NT2/D1 (cell line): Measurements from ENCODE around the gene JOSD2.

Experiments
- DNase-seq: peaks from one replicate; pipeline ENCODE4 v3.0.0-alpha.2; 2011; ENCODE audit warnings: low read depth, low spot score
- H3K27me3 ChIP-seq: 2 replicates; pipeline ENCODE4 v1.6.0; 2011; ENCODE audit warnings: mild to moderate bottlenecking; ENCODE audit not compliant: insufficient read length, insufficient read depth
- H3K36me3 ChIP-seq: 2 replicates; pipeline ENCODE4 v1.6.1; 2011; ENCODE audit warnings: mild to moderate bottlenecking, low read length, mixed read lengths; ENCODE audit not compliant: insufficient read depth, insufficient read length
- H3K4me1 ChIP-seq: 2 replicates; pipeline ENCODE4 v1.5.1; 2011; ENCODE audit not compliant: insufficient read depth, insufficient read length
- H3K4me3 ChIP-seq: 2 replicates; pipeline ENCODE4 v1.5.1; 2011; ENCODE audit warnings: low read depth; ENCODE audit not compliant: insufficient read length
- H3K9ac ChIP-seq: 2 replicates; pipeline ENCODE4 v1.6.0; 2011; ENCODE audit warnings: low read depth; ENCODE audit not compliant: insufficient read length
- H3K9me3 ChIP-seq: 2 replicates; pipeline ENCODE4 v1.5.1; 2011; ENCODE audit warnings: mild to moderate bottlenecking, low read length; ENCODE audit not compliant: insufficient read depth
- SUZ12 ChIP-seq: IDR thresholded peaks from 2 replicates; pipeline ENCODE4 v1.6.1; 2011; ENCODE audit not compliant: insufficient read length, insufficient read depth; ENCODE audit errors: extremely low read depth
- YY1 ChIP-seq: IDR thresholded peaks from 2 replicates; pipeline ENCODE4 v1.6.1; 2011; ENCODE audit not compliant: insufficient read length, insufficient read depth
- ZNF274 ChIP-seq: IDR thresholded peaks from 2 replicates; pipeline ENCODE4 v1.6.1; 2011; ENCODE audit warnings: mild to moderate bottlenecking, low read depth, low read length

JOSD2 gene

DNA sequence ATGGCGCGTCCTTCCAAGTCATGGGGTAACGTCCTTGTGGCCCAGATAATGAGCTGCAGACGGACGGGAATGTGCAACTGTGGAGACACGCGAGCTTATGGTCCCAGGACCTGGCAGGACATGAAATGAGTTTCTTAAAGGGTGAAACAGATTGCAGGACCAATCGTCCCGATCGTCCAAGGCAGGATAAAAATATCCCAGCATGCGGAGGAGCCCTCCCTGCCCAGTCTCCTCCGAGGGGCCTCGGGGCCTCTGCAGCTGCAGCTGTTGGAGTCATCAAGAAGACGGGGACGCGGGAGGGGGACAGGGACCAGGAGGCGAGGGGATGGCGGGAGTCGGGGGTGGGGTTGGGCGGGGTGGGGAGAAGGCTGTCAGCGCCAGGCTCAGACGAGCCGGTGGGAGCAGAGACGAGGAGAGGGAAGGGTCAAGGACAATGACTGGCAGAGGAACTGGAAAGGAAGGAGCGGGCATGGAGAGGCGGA is 20.0 kb downstream of the JOSD2 start:
- no peak for TF ChIP-seq SUZ12
- TF ChIP-seq YY1 = no peak
- no peak for TF ChIP-seq ZNF274
- H3K4me3 ChIP-seq = no peak overlapping the region

DNA sequence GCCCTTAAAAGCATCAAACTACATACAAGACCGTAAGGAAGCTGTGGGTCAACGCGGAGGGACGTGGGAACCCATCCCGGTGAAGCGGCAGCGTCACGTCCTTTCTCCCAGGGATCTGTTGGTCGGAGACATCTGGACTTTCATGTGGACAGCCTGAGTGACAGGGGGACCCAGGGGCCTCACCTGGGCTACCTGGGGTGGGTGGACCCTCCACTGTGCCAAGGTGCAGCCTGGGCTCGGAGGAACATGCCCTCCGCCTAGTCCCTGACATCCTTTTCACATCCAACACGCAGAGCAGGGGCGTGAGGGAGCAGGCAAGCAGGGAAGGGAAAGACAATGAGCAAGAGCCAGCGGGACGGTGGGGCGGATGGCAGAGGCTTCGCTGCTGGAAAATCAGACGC is 20.6 kb downstream of the JOSD2 start:
- Histone ChIP-seq H3K9me3 (peaks cover 28% of the 10 kb centered on the region), H3K4me1 (peaks cover 4% of the 10 kb centered on the region), H3K9ac (no peak overlapping the region), H3K27me3 (peaks cover 55% of the 10 kb centered on the region), H3K4me3 (no peak overlapping the region), H3K36me3 (no peaks in the 10 kb centered on the region)
- no peak for DNase-seq
- no peak for TF ChIP-seq YY1
- no peak for TF ChIP-seq ZNF274
- TF ChIP-seq SUZ12 = no peak

More for the DNA sequence above, 20.0 kb downstream of the JOSD2 start:
- no peak for DNase-seq
- Histone ChIP-seq H3K9me3 (peaks cover 22% of the 10 kb centered on the region), H3K4me1 (peaks cover 4% of the 10 kb centered on the region), H3K36me3 (no peaks in the 10 kb centered on the region), H3K27me3 (peaks cover 58% of the 10 kb centered on the region), H3K9ac (no peak overlapping the region)

DNA sequence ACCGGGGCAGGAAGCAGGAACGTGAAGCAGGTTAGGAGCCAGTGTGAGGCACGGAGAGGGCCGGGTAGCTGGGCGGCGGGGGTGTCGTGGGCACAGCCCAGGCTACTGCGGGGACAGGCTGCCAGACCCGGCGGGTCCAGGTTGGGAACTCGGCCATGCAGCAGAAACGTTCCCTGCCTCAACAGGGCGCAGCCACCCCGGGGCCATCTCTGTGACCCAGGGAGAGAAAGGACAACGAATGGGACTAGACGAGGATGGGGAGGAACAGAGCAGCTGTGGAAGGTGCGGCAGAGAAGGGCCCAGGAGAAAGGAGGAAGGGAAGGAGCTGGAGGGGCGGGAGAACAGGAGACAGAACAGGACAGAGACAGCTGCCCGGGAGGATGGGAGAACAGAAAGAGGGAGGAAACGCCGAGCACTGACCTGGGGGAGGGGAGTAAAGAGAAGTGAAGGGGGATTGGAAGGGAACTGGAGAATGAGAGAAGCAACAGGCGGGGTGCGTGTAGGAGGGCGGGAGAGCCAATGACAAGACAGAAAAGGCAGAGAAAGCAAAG is 21.5 kb downstream of the JOSD2 start:
- no peak for DNase-seq
- Histone ChIP-seq H3K27me3 (peaks cover 46% of the 10 kb centered on the region), H3K9me3 (peaks cover 36% of the 10 kb centered on the region), H3K9ac (no peak overlapping the region), H3K4me1 (peaks cover 4% of the 10 kb centered on the region), H3K4me3 (no peak overlapping the region), H3K36me3 (no peaks in the 10 kb centered on the region)
- TF ChIP-seq YY1 (no peak), ZNF274 (no peak), SUZ12 (no peak)

DNA sequence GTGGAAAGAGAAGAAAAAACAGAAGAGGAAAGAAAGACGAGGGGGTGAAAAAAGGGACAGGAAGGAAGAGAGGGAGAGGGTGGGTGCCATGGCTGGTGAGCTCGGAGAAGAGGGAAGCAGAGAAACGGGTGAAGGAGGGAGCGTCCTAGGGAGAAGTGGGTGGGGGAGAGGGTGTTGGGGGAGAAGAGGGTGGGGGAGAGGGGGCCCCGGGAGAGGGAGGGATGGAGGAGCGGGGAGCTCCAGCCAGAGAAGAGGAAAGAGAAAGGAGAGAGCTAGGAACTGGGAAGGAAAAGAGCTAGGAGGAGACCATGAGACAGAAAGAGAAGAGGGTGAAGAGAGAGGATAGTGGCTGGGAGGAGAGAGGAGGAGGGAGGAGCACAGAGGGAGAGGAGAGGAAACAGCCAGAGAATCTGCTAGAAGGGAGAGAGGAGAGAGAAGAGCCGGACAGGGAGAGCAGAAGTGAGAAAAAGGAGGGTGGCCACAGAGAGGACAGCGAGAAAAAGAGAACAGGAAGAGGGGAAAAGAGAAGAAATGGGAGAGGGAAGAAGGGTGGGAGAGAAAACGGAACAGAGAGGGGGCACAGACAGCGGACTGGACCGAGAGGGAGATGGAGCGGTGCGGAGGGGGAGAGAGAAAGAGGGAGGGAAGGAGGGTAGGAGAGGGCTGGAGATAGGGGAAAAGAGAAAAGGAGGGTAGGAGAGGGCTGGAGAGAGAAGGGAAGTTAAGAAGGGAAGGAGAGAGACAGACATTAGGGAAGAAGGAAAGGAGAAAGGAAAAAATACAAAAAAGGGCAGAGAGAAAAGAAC is 22.4 kb downstream of the JOSD2 start:
- TF ChIP-seq YY1 (no peak), ZNF274 (no peak), SUZ12 (no peak)
- no peaks in the 10 kb centered on the region for H3K36me3 ChIP-seq
- H3K27me3 ChIP-seq = peaks cover 37% of the 10 kb centered on the region
- peaks cover 4% of the 10 kb centered on the region for H3K4me1 ChIP-seq
- no peak for DNase-seq
- H3K9ac ChIP-seq = no peak overlapping the region
- H3K4me3 ChIP-seq = no peak overlapping the region
- H3K9me3 ChIP-seq = peaks cover 36% of the 10 kb centered on the region

DNA sequence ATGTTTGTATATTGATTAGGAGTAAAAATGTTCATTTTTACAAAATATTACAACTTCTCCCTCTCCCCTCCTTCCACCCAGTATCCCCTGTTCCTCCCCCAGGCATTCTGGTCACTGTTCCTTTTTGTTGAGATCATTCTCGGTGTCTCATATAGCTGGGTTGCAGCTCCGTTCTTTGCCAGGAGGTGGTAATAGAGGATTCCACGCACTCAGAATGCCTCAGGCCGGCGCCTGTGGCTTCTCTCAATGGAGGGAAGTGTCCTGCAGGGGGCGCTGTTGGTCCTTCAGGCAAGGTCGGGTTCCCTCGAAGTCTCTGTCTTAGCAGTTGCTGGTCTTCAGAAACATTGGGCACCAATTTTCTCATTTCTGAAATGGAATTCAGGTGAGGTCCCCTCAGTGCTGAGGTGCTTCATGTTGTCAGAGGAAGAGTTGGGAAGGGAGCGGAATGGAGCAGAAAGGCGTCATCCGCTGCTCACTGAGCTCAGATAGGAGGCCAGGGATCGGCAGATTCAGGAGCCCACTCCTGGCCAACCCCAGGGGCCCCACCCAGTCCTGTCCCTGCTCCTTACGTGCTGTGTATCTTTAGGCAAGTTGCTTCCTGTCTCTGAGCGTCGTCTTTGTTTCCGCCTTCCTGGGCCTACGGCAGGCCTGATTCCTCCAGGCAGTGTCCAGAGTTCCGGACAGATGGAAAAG is 24.0 kb downstream of the JOSD2 start:
- DNase-seq = peak; percentile 70
- Histone ChIP-seq H3K9me3 (peaks cover 36% of the 10 kb centered on the region), H3K36me3 (no peaks in the 10 kb centered on the region), H3K9ac (no peak overlapping the region), H3K4me1 (peaks cover 2% of the 10 kb centered on the region), H3K4me3 (no peak overlapping the region), H3K27me3 (peaks cover 21% of the 10 kb centered on the region)
- TF ChIP-seq YY1 = no peak
- TF ChIP-seq SUZ12 = no peak
- no peak for TF ChIP-seq ZNF274

DNA sequence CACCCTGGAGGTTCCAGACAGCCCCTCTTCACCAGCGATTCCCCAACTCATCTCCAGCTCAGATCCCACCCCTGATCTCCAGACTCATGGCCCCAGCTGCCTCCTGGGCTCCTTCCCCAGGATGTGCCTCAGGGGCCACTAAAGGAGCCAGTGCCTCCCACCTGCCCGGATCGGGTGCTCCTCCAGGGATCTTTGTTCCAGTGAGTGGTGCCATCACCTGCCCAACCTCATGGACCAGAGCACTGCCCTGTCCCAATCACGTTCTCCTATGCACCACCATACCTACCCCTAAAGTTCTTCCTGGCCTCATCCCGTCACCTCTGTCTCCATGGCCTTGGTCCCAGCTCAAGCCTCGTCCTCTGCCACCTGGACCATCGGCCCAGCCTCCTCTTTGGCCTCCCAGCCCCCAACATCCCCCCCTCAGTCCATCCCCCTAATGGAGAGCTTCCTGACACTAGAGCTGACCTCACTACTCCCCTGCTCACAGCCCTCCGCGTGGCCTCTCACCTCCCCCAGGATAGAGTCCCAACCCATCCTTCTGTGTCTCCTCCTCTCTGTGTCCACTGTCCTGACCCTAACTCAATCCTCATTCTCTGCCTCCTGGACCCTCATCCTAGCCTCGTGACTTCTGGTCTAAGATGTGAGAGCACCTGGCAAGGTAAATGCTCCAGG is 25.6 kb downstream of the JOSD2 start:
- no peak overlapping the region for H3K9ac ChIP-seq
- no peak overlapping the region for H3K4me3 ChIP-seq
- no peaks in the 10 kb centered on the region for H3K36me3 ChIP-seq
- H3K9me3 ChIP-seq = peaks cover 31% of the 10 kb centered on the region
- DNase-seq = no peak
- H3K4me1 ChIP-seq = peaks cover 9% of the 10 kb centered on the region
- TF ChIP-seq ZNF274 (no peak), YY1 (no peak), SUZ12 (no peak)
- H3K27me3 ChIP-seq = peaks cover 7% of the 10 kb centered on the region
